GM12873 (cell line): ENCODE data around the gene FHOD3.

Experiments used
- TF ChIP-seq, protein P1 (sequence below): IDR thresholded peaks from 2 replicates; pipeline ENCODE4 v1.5.1; 2012; ENCODE audit warnings: low read depth, mild to moderate bottlenecking, moderate library complexity, low read length, control low read depth; ENCODE audit not compliant: insufficient read depth; ENCODE audit errors: missing control alignments

FHOD3 gene

GRCh38 chr18:36535202-36535935 lies 237.9 kb downstream of the FHOD3 start:
- TF ChIP-seq, protein P1, sequence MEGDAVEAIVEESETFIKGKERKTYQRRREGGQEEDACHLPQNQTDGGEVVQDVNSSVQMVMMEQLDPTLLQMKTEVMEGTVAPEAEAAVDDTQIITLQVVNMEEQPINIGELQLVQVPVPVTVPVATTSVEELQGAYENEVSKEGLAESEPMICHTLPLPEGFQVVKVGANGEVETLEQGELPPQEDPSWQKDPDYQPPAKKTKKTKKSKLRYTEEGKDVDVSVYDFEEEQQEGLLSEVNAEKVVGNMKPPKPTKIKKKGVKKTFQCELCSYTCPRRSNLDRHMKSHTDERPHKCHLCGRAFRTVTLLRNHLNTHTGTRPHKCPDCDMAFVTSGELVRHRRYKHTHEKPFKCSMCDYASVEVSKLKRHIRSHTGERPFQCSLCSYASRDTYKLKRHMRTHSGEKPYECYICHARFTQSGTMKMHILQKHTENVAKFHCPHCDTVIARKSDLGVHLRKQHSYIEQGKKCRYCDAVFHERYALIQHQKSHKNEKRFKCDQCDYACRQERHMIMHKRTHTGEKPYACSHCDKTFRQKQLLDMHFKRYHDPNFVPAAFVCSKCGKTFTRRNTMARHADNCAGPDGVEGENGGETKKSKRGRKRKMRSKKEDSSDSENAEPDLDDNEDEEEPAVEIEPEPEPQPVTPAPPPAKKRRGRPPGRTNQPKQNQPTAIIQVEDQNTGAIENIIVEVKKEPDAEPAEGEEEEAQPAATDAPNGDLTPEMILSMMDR = no peak

- TF ChIP-seq, protein P1 = no peak
Measured at GRCh38 chr18:36536426-36536825, 238.9 kb downstream of the FHOD3 start.

DNA sequence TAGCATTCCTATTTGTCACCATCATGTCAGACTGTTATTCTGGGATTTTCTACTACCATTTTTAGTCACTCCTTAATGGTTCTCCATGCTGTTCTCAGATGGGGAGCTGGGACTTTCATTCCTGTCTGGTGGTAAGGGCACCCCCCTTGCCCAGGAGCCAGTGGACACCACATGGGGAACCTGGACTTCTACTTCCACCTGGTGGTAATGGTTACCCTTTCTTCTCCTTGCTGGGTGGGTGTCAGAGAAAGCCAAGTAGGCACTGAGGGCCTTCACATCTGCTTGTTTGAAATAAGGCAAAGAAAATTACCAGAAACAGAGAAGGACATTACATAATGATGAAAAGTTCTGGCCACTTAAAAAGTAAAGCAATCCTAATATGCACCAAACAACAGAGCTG lies 239.8 kb downstream of the FHOD3 start:
- TF ChIP-seq, protein P1 = no peak

GRCh38 chr18:36539674-36540231 lies 242.2 kb downstream of the FHOD3 start:
- TF ChIP-seq, protein P1 = no peak

GRCh38 chr18:36543030-36543429 lies 245.5 kb downstream of the FHOD3 start:
- TF ChIP-seq, protein P1 = no peak

GRCh38 chr18:36543991-36544725 lies 246.6 kb downstream of the FHOD3 start:
- TF ChIP-seq, protein P1 = no peak

DNA sequence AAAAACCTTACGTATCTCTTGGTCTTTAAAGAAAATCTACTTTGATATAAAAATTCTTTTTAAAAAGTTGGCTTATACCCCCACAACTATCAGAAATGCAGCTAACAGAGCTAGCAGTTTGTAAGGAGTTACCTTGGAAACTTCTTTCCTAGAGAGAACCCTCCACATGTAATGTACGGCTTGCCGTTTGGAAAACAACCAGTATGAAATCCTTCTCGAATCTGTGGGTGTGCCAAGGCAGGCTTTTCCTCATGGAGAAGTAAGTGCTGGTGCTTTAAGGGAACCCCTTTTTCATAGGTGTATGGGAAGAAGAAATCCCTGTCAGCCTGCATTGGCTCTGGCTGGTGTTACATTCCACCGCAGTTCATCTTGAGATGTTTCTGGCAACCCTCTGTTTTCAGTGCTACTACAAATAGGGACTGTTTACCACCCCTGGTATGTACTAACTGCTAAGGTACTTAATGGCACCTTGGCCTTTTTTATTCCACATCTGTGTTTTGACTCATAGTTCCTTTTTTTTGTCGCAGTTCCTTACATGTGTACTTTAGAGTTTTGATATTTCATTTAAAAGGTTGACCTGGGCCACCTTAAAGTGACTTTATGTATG lies 248.4 kb downstream of the FHOD3 start:
- TF ChIP-seq, protein P1 = no peak
